H1 (cell line): ENCODE measurements around the gene DLL1.

Experiments used
- ASH2L ChIP-seq: fragments of 200-600, 300-600 bp; sonication (generic); IDR thresholded peaks from one replicate; pipeline ENCODE4 v1.7.1; 2017; ENCODE audit warnings: low read length
- ATF2 ChIP-seq: IDR thresholded peaks from 2 replicates; pipeline ENCODE4 v1.6.1; 2012; ENCODE audit warnings: low read length, inconsistent platforms
- CTCF ChIP-seq, 3 experiments: IDR thresholded peaks; 1 replicate in 2 of 3; 2 replicates in 1 of 3; pipeline versions ENCODE4 v1.5.1 to v1.6.1; 2011; ENCODE audit warnings: low read length in 3 of 3, mild to moderate bottlenecking in 3 of 3, inconsistent platforms in 2 of 3, low read depth in 1 of 3, moderate library complexity in 1 of 3; ENCODE audit not compliant: insufficient read depth in 1 of 3; ENCODE audit errors: control extremely low read depth in 1 of 3
- EP300 ChIP-seq, 2 experiments: IDR thresholded peaks; 1 replicate in 1 of 2; 2 replicates in 1 of 2; pipeline ENCODE4 v1.6.1; 2011 to 2012; ENCODE audit warnings: low read depth in 2 of 2, low read length in 2 of 2, mild to moderate bottlenecking in 2 of 2, borderline replicate concordance in 1 of 2, inconsistent platforms in 1 of 2, moderate library complexity in 1 of 2
- EZH2 ChIP-seq: fragments of 200-600 bp; sonication (generic); IDR thresholded peaks from 2 replicates; pipeline ENCODE4 v1.7.1; 2012; ENCODE audit warnings: low read depth, mild to moderate bottlenecking, moderate library complexity, low read length, inconsistent platforms; ENCODE audit not compliant: severe bottlenecking
- GABPA ChIP-seq: IDR thresholded peaks from 2 replicates; pipeline ENCODE4 v1.6.1; 2011; ENCODE audit warnings: mild to moderate bottlenecking, low read length, moderate library complexity, borderline replicate concordance; ENCODE audit not compliant: insufficient read depth
- GTF2F1 ChIP-seq: IDR thresholded peaks from 2 replicates; pipeline ENCODE4 v1.6.1; 2012; ENCODE audit warnings: low read depth, low read length, improper control_type of control experiment, borderline replicate concordance
- MAX ChIP-seq: IDR thresholded peaks from 2 replicates; pipeline ENCODE4 v1.6.1; 2012; ENCODE audit warnings: inconsistent platforms
- NRF1 ChIP-seq: IDR thresholded peaks from 2 replicates; pipeline ENCODE4 v1.6.1; 2011; ENCODE audit warnings: mild to moderate bottlenecking, low read depth, low read length, improper control_type of control experiment
- POLR2AphosphoS5 ChIP-seq: IDR thresholded peaks from 2 replicates; pipeline ENCODE4 v1.6.1; 2011; ENCODE audit warnings: low read depth, low read length
- RNF2 ChIP-seq: fragments of 200-900, 300-1000 bp; sonication (generic); IDR thresholded peaks from 2 replicates; pipeline ENCODE4 v1.7.1; 2016; ENCODE audit warnings: borderline replicate concordance, low read depth, mild to moderate bottlenecking, antibody characterized with exemption, low read length; ENCODE audit not compliant: poor library complexity, severe bottlenecking; ENCODE audit errors: missing control alignments
- USF2 ChIP-seq: IDR thresholded peaks from 2 replicates; pipeline ENCODE4 v1.6.1; 2011; ENCODE audit warnings: low read length, improper control_type of control experiment

- TF ChIP-seq EP300 (IDR thresholded peaks at IDR 0.05; ENCODE audit: borderline replicate concordance in 1 of 2, low read depth in 2 of 2, low read length in 2 of 2) (no peak), NRF1 (no peak), CTCF (IDR thresholded peaks at IDR 0.05; ENCODE audit: control extremely low read depth in 1 of 3, insufficient read depth in 1 of 3, low read depth in 1 of 3, low read length in 3 of 3) (no peak), USF2 (no peak), MAX (no peak), POLR2AphosphoS5 (no peak), ATF2 (no peak), RNF2 (no peak), GABPA (no peak), ASH2L (no peak), GTF2F1 (no peak), EZH2 (no peak)
These were observed 15.9 kb downstream of the DLL1 start for GRCh38 chr6:170274713-170275560.
